Activated naive CD8-positive, alpha-beta T cell treated with anti-CD3 and anti-CD28 coated beads, Interleukin-2, amount 50 U/mL, for 16 hours (primary cell): Measurements from ENCODE around the gene DCAF4.
"Not testable (repeated sequence)": the region's sequence is repeated elsewhere in the genome, so short reads cannot be mapped to it uniquely, and the experiment has no call there.

Experiments
- DNase-seq: peaks from one replicate; pipeline ENCODE4 v3.0.0-alpha.2; 2020; ENCODE audit warnings: low read depth, low spot score

DCAF4 gene

GRCh38 chr14:72932893-72933292 is 6.6 kb downstream of the DCAF4 start:
- no peak for DNase-seq

- DNase-seq, result no peak
These were observed 13.4 kb downstream of the DCAF4 start for GRCh38 chr14:72939630-72940029.

- DNase-seq, result no peak
These were observed 15.2 kb downstream of the DCAF4 start for GRCh38 chr14:72941286-72941985.

GRCh38 chr14:72942934-72943333 is 16.7 kb downstream of the DCAF4 start:
- DNase-seq, result no peak

GRCh38 chr14:72943876-72944430 is 17.7 kb downstream of the DCAF4 start:
- no peak for DNase-seq

GRCh38 chr14:72945356-72946027 is 19.2 kb downstream of the DCAF4 start:
- no peak for DNase-seq

- no peak for DNase-seq
These were observed 20.2 kb downstream of the DCAF4 start for GRCh38 chr14:72946491-72946890.

GRCh38 chr14:72947366-72948160 is 21.3 kb downstream of the DCAF4 start:
- DNase-seq, result no peak

GRCh38 chr14:72948481-72949138 is 22.3 kb downstream of the DCAF4 start:
- peak; percentile 23 for DNase-seq

GRCh38 chr14:72952171-72952570 is 25.9 kb downstream of the DCAF4 start:
- DNase-seq, result no peak

GRCh38 chr14:72956741-72957140 is 30.5 kb downstream of the DCAF4 start:
- DNase-seq, result not testable (repeated sequence)

- DNase-seq, result no peak
These were observed 30.9 kb downstream of the DCAF4 start for GRCh38 chr14:72957213-72957612.

GRCh38 chr14:72958548-72958947 is 32.3 kb downstream of the DCAF4 start:
- DNase-seq, result no peak

- not testable (repeated sequence) for DNase-seq
These were observed 34.8 kb downstream of the DCAF4 start for GRCh38 chr14:72961016-72961415.

- DNase-seq, result no peak
These were observed 35.5 kb downstream of the DCAF4 start for GRCh38 chr14:72961579-72962335.

GRCh38 chr14:72962336-72962754 is 36.1 kb downstream of the DCAF4 start:
- not testable (repeated sequence) for DNase-seq

- no peak for DNase-seq
These were observed 36.6 kb downstream of the DCAF4 start for GRCh38 chr14:72962829-72963312.

GRCh38 chr14:72965249-72965648 is 39.0 kb downstream of the DCAF4 start:
- DNase-seq, result no peak

- no peak for DNase-seq
These were observed 39.8 kb downstream of the DCAF4 start for GRCh38 chr14:72966038-72966437.

GRCh38 chr14:72968316-72968715 is 42.1 kb downstream of the DCAF4 start:
- no peak for DNase-seq
